ENCODE results near the gene MARK3. TPM values are rescaled to one million over a fixed set of nuclear protein-coding genes. Genes with fewer than 3 reads are reported as not detected.

MARK3 gene
- polyA plus RNA-seq, 3 donors: 29.3 to 163 (median 44.7) TPM

DNA sequence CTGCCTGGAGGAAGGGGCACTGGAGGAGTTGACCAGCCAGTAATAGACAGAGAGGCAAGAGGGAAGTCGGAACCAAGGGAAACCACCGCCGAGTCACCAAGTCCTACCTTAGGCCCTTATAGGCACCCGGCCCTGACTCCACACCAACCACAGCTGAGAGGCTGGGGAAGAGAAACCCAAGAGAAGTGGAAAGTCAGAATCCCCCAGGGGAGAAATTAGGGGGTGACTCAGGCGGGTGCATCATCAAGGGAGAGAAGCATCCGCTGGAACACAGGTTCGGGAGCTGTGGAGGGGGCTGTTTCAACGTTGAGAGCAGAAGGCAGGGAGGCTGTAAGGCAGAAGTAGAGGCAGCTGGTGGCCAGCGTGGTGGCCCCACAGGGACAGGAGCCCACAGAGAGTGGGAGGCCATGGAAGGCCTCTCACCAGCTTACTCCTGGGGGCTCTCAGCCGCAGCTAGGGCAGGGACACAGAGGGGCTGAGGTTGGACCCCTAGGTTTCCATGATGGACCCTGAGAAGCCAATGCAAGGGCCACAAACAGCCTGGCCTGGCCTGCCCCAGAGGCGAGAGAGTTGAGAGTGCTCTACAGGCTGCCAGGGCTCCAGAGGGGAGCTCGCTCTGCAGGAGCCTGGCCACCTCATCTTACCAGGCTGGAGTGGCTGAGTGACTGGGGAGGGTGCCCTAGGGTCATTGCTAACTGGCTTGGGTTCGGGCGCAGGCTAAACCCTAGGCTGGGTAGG is 142.4 kb downstream of the MARK3 start:
- Mint-ChIP-seq H3K27me3 (ENCODE audit: low read depth in 3 of 3) (peaks cover 26 to 27% (median 26%) of the 10 kb centered on the region in 3 donors), H3K9me3 (peaks cover 0 to 12% (median 6%) of the 10 kb centered on the region in 7 donors), H3K4me1 (peaks cover 51% of the 10 kb centered on the region), H3K27ac (peak overlapping the region; percentile 59 to 89 (median 85)), H3K4me3 (peak overlapping the region; percentile 64 to 73), H3K36me3 (peaks cover 9 to 14% of the 10 kb centered on the region in 2 donors)
- Histone ChIP-seq H3K27me3 (ENCODE audit: control insufficient read depth in 2 of 2, insufficient read depth in 2 of 2, low read length in 2 of 2) (peaks cover 15 to 23% of the 10 kb centered on the region in 2 donors), H3K79me2 (ENCODE audit: insufficient read depth, low read length) (peaks cover 20% of the 10 kb centered on the region), H3K9me3 (replicated peaks in 1 of 2; ENCODE audit: control insufficient read depth in 1 of 2, insufficient read depth in 1 of 2, low read length in 2 of 2) (peaks cover 6 to 9% of the 10 kb centered on the region in 2 donors), H3K27ac (ENCODE audit: low read depth in 1 of 2, low read length in 2 of 2) (peak overlapping the region in 1 of 2 donors; percentile 54), H3K36me3 (replicated peaks in 1 of 2; ENCODE audit: control insufficient read depth in 1 of 2, insufficient read depth in 2 of 2, low read length in 2 of 2) (peaks cover 0 to 8% of the 10 kb centered on the region in 2 donors), H3K4me1 (ENCODE audit: control insufficient read depth in 1 of 2, insufficient read depth in 2 of 2, low read length in 2 of 2) (peaks cover 42 to 51% of the 10 kb centered on the region in 2 donors), H2AFZ (ENCODE audit: insufficient read depth, low read depth, low read length, poor library complexity, severe bottlenecking) (no peak overlapping the region), H4K20me1 (ENCODE audit: insufficient read depth, low read length) (peaks cover 13% of the 10 kb centered on the region), H3K4me3 (replicated peaks in 1 of 3; ENCODE audit: low read depth in 2 of 3, low read length in 3 of 3) (peak overlapping the region in 1 of 3 experiments; percentile 98), H3K9ac (ENCODE audit: insufficient read depth, low read length, poor library complexity, severe bottlenecking) (no peak overlapping the region), H3K4me2 (replicated peaks; ENCODE audit: extremely low read depth, low read length, poor library complexity, severe bottlenecking) (peak overlapping the region; percentile 97)
- WGBS (ENCODE audit: insufficient coverage): 84% methylated on average over 8 of the region's 14 CpGs
- intact Hi-C loops (cut with micrococcal nuclease): loop anchor here in 1 of 2 donors (10.0 kb wide), 1 partner anchor 193 kb away; the partner anchor contains the start of gene EIF5
- TF ChIP-seq, protein P1, sequence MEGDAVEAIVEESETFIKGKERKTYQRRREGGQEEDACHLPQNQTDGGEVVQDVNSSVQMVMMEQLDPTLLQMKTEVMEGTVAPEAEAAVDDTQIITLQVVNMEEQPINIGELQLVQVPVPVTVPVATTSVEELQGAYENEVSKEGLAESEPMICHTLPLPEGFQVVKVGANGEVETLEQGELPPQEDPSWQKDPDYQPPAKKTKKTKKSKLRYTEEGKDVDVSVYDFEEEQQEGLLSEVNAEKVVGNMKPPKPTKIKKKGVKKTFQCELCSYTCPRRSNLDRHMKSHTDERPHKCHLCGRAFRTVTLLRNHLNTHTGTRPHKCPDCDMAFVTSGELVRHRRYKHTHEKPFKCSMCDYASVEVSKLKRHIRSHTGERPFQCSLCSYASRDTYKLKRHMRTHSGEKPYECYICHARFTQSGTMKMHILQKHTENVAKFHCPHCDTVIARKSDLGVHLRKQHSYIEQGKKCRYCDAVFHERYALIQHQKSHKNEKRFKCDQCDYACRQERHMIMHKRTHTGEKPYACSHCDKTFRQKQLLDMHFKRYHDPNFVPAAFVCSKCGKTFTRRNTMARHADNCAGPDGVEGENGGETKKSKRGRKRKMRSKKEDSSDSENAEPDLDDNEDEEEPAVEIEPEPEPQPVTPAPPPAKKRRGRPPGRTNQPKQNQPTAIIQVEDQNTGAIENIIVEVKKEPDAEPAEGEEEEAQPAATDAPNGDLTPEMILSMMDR (IDR thresholded peaks at IDR 0.05): no peak
- peak; percentile 57 to 90 (median 66) for DNase-seq

DNA sequence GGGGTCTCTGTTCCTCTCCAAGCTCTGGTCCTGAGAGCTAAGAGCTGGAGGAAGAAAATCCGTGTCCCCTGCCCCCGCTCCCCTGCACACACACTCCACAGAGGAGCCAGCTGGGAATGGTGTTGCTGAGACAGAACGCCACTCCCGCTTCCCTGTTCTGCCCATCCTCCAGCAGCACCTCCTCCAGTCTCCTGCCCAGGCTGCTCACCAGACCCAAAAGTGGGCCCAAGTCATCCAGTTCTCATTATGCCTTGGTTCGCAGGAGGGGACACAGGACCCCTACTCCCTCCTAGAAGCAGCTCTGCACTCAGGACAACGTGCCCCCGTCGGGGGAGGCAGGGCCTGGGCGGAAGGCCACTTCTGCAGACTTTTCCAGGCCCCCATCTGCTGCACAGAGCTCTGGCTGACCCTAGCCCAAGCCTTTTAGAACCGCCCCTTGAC is 143.0 kb downstream of the MARK3 start:
- Histone ChIP-seq H3K9ac (ENCODE audit: insufficient read depth, low read length, poor library complexity, severe bottlenecking) (peak overlapping the region; percentile 74), H3K4me3 (replicated peaks in 1 of 3; ENCODE audit: low read depth in 2 of 3, low read length in 3 of 3) (peak overlapping the region in 2 of 3 experiments; percentile 92 to 98), H2AFZ (ENCODE audit: insufficient read depth, low read depth, low read length, poor library complexity, severe bottlenecking) (peak overlapping the region; percentile 97), H3K36me3 (replicated peaks in 1 of 2; ENCODE audit: control insufficient read depth in 1 of 2, insufficient read depth in 2 of 2, low read length in 2 of 2) (peaks cover 0 to 12% of the 10 kb centered on the region in 2 donors), H3K27ac (ENCODE audit: low read depth in 1 of 2, low read length in 2 of 2) (peak overlapping the region; percentile 79 to 86), H3K27me3 (ENCODE audit: control insufficient read depth in 2 of 2, insufficient read depth in 2 of 2, low read length in 2 of 2) (peaks cover 11 to 18% of the 10 kb centered on the region in 2 donors), H3K9me3 (replicated peaks in 1 of 2; ENCODE audit: control insufficient read depth in 1 of 2, insufficient read depth in 1 of 2, low read length in 2 of 2) (peaks cover 6 to 9% of the 10 kb centered on the region in 2 donors), H4K20me1 (ENCODE audit: insufficient read depth, low read length) (peaks cover 13% of the 10 kb centered on the region), H3K4me2 (replicated peaks; ENCODE audit: extremely low read depth, low read length, poor library complexity, severe bottlenecking) (peak overlapping the region; percentile 97), H3K79me2 (ENCODE audit: insufficient read depth, low read length) (peaks cover 20% of the 10 kb centered on the region), H3K4me1 (ENCODE audit: control insufficient read depth in 1 of 2, insufficient read depth in 2 of 2, low read length in 2 of 2) (peaks cover 42 to 45% of the 10 kb centered on the region in 2 donors)
- WGBS (ENCODE audit: insufficient coverage): 69% methylated on average over 9 of the region's 10 CpGs
- H3K27me3 Mint-ChIP-seq (ENCODE audit: low read depth in 3 of 3): peaks cover 20 to 22% (median 21%) of the 10 kb centered on the region in 3 donors
- H3K4me1 Mint-ChIP-seq: peaks cover 49% of the 10 kb centered on the region
- peak overlapping the region; percentile 95 to 97 for H3K4me3 Mint-ChIP-seq
- no peak for DNase-seq
- intact Hi-C loops (cut with micrococcal nuclease): loop anchor here in 1 of 2 donors (10.0 kb wide), 1 partner anchor 193 kb away; the partner anchor contains the start of gene EIF5
- TF ChIP-seq, protein P1 (IDR thresholded peaks at IDR 0.05): no peak
- peaks cover 0 to 11% (median 6%) of the 10 kb centered on the region in 7 donors for H3K9me3 Mint-ChIP-seq
- peaks cover 9 to 17% of the 10 kb centered on the region in 2 donors for H3K36me3 Mint-ChIP-seq
- H3K27ac Mint-ChIP-seq: peak overlapping the region; percentile 83 to 99 (median 95)

All from CD14-positive monocyte (primary cell).